Measurements from ENCODE around the gene AVPR2.
A peak's percentile ranks its signal among the peaks of the same experiment; 100 is the strongest.

AVPR2 gene

GRCh38 chrX:153900831-153901752, 3.4 kb upstream of the AVPR2 start (continued):
- TF ChIP-seq, protein P1, sequence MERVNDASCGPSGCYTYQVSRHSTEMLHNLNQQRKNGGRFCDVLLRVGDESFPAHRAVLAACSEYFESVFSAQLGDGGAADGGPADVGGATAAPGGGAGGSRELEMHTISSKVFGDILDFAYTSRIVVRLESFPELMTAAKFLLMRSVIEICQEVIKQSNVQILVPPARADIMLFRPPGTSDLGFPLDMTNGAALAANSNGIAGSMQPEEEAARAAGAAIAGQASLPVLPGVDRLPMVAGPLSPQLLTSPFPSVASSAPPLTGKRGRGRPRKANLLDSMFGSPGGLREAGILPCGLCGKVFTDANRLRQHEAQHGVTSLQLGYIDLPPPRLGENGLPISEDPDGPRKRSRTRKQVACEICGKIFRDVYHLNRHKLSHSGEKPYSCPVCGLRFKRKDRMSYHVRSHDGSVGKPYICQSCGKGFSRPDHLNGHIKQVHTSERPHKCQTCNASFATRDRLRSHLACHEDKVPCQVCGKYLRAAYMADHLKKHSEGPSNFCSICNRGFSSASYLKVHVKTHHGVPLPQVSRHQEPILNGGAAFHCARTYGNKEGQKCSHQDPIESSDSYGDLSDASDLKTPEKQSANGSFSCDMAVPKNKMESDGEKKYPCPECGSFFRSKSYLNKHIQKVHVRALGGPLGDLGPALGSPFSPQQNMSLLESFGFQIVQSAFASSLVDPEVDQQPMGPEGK (tag by site-specific recombination; IDR thresholded peaks at IDR 0.05): peak; percentile 45; the same call in 1 of the 2 replicates
- TF ChIP-seq, protein P2, sequence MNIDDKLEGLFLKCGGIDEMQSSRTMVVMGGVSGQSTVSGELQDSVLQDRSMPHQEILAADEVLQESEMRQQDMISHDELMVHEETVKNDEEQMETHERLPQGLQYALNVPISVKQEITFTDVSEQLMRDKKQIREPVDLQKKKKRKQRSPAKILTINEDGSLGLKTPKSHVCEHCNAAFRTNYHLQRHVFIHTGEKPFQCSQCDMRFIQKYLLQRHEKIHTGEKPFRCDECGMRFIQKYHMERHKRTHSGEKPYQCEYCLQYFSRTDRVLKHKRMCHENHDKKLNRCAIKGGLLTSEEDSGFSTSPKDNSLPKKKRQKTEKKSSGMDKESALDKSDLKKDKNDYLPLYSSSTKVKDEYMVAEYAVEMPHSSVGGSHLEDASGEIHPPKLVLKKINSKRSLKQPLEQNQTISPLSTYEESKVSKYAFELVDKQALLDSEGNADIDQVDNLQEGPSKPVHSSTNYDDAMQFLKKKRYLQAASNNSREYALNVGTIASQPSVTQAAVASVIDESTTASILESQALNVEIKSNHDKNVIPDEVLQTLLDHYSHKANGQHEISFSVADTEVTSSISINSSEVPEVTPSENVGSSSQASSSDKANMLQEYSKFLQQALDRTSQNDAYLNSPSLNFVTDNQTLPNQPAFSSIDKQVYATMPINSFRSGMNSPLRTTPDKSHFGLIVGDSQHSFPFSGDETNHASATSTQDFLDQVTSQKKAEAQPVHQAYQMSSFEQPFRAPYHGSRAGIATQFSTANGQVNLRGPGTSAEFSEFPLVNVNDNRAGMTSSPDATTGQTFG (tag by site-specific recombination; IDR thresholded peaks at IDR 0.05; ENCODE audit: borderline replicate concordance): peak; percentile 72; the same call in 1 of the 2 replicates
- TF ChIP-seq, protein P3, sequence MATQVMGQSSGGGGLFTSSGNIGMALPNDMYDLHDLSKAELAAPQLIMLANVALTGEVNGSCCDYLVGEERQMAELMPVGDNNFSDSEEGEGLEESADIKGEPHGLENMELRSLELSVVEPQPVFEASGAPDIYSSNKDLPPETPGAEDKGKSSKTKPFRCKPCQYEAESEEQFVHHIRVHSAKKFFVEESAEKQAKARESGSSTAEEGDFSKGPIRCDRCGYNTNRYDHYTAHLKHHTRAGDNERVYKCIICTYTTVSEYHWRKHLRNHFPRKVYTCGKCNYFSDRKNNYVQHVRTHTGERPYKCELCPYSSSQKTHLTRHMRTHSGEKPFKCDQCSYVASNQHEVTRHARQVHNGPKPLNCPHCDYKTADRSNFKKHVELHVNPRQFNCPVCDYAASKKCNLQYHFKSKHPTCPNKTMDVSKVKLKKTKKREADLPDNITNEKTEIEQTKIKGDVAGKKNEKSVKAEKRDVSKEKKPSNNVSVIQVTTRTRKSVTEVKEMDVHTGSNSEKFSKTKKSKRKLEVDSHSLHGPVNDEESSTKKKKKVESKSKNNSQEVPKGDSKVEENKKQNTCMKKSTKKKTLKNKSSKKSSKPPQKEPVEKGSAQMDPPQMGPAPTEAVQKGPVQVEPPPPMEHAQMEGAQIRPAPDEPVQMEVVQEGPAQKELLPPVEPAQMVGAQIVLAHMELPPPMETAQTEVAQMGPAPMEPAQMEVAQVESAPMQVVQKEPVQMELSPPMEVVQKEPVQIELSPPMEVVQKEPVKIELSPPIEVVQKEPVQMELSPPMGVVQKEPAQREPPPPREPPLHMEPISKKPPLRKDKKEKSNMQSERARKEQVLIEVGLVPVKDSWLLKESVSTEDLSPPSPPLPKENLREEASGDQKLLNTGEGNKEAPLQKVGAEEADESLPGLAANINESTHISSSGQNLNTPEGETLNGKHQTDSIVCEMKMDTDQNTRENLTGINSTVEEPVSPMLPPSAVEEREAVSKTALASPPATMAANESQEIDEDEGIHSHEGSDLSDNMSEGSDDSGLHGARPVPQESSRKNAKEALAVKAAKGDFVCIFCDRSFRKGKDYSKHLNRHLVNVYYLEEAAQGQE (tag by site-specific recombination; IDR thresholded peaks at IDR 0.05): peak; percentile 80
- TF ChIP-seq ZNF571 (tag by site-specific recombination; IDR thresholded peaks at IDR 0.05) (peak; percentile 86; the same call in 1 of the 2 replicates), KLF1 (tag by site-specific recombination; IDR thresholded peaks at IDR 0.05) (peak; percentile 50; the same call in 1 of the 2 replicates), ZBTB20 (tag by site-specific recombination; IDR thresholded peaks at IDR 0.05) (0 out of 2 replicates have a peak, but pooled peaks have one; percentile 26), ZBTB48 (tag by site-specific recombination; IDR thresholded peaks at IDR 0.05) (0 out of 2 replicates have a peak, but pooled peaks have one; percentile 21), ZNF544 (tag by site-specific recombination; IDR thresholded peaks at IDR 0.05) (peak; percentile 23; the same call in 1 of the 2 replicates), ZNF362 (tag by site-specific recombination; IDR thresholded peaks at IDR 0.05) (no peak), TRIM28 (IDR thresholded peaks at IDR 0.05; ENCODE audit: borderline replicate concordance, low read length) (0 out of 2 replicates have a peak, but pooled peaks have one; percentile 6), GLI4 (tag by site-specific recombination; IDR thresholded peaks at IDR 0.05) (peak; percentile 84), ZNF692 (tag by site-specific recombination; IDR thresholded peaks at IDR 0.05) (no peak), ZNF776 (tag by site-specific recombination; IDR thresholded peaks at IDR 0.05; ENCODE audit: borderline replicate concordance) (peak; percentile 25; the same call in 1 of the 2 replicates), ZNF266 (tag by site-specific recombination; IDR thresholded peaks at IDR 0.05; ENCODE audit: low read depth) (0 out of 2 replicates have a peak, but pooled peaks have one; percentile 47), ZNF658 (tag by site-specific recombination; IDR thresholded peaks at IDR 0.05) (peak; percentile 76; the same call in 1 of the 2 replicates), KLF9 (tag by site-specific recombination; IDR thresholded peaks at IDR 0.05; ENCODE audit: low read depth) (peak; percentile 60; the same call in 1 of the 2 replicates), ZNF248 (tag by site-specific recombination; IDR thresholded peaks at IDR 0.05) (peak; percentile 65; the same call in 1 of the 2 replicates), ZNF548 (tag by site-specific recombination; IDR thresholded peaks at IDR 0.05) (0 out of 2 replicates have a peak, but pooled peaks have one; percentile 30), ZNF175 (tag by site-specific recombination; IDR thresholded peaks at IDR 0.05) (peak; percentile 83; the same call in 1 of the 2 replicates), MYNN (tag by site-specific recombination; IDR thresholded peaks at IDR 0.05; ENCODE audit: borderline replicate concordance) (0 out of 2 replicates have a peak, but pooled peaks have one; percentile 15), ZNF670 (tag by site-specific recombination; IDR thresholded peaks at IDR 0.05; ENCODE audit: low read depth) (peak; percentile 76), ZNF274 (IDR thresholded peaks at IDR 0.05; ENCODE audit: low read length) (no peak), ZNF274 (tag by site-specific recombination; IDR thresholded peaks at IDR 0.05; ENCODE audit: borderline replicate concordance) (no peak), EGR2 (tag by site-specific recombination; IDR thresholded peaks at IDR 0.05; ENCODE audit: low read depth) (peak; percentile 100)
- TF ChIP-seq, protein P4, sequence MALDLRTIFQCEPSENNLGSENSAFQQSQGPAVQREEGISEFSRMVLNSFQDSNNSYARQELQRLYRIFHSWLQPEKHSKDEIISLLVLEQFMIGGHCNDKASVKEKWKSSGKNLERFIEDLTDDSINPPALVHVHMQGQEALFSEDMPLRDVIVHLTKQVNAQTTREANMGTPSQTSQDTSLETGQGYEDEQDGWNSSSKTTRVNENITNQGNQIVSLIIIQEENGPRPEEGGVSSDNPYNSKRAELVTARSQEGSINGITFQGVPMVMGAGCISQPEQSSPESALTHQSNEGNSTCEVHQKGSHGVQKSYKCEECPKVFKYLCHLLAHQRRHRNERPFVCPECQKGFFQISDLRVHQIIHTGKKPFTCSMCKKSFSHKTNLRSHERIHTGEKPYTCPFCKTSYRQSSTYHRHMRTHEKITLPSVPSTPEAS (tag by site-specific recombination; IDR thresholded peaks at IDR 0.05): peak; percentile 100
